Activated CD8-positive, alpha-beta memory T cell treated with anti-CD3 and anti-CD28 coated beads for 48 hours (primary cell): ENCODE data around the gene RASGRF1.

Source experiments
- DNase-seq, 3 experiments: peaks; one replicate each; pipeline ENCODE4 v3.0.0-alpha.2; 2020; ENCODE audit warnings: low read depth in 2 of 3, low spot score in 2 of 3

The RASGRF1 gene

GRCh38 chr15:78915341-78916087, 175.1 kb downstream of the RASGRF1 start:
- no peak for DNase-seq

- DNase-seq, result no peak
These were observed 176.4 kb downstream of the RASGRF1 start for GRCh38 chr15:78914027-78914764.

GRCh38 chr15:78913012-78913411, 177.6 kb downstream of the RASGRF1 start:
- DNase-seq, result no peak

GRCh38 chr15:78912316-78912715, 178.3 kb downstream of the RASGRF1 start:
- no peak for DNase-seq

GRCh38 chr15:78910271-78910670, 180.3 kb downstream of the RASGRF1 start:
- DNase-seq, result no peak
